ENCODE measurements around the gene FAM181A.

Gene FAM181A

GRCh38 chr14:93957333-93957710, 30.2 kb downstream of the FAM181A start:
- TF ChIP-seq CTCF (IDR thresholded peaks at IDR 0.05; ENCODE audit: low read depth, low read length, missing control alignments) = no peak
- no peak for DNase-seq
- Histone ChIP-seq H3K27ac (no peak overlapping the region), H3K4me3 (ENCODE audit: low read depth, low read length) (no peak overlapping the region), H3K27me3 (replicated peaks) (peaks cover 2% of the 10 kb centered on the region), H3K36me3 (replicated peaks) (no peaks in the 10 kb centered on the region)
- in situ Hi-C loops (cut with HindIII; ENCODE audit: low pct_ligation_motif_present, low sequenced_read_pairs) = no loop called here

- in situ Hi-C loops (cut with HindIII; ENCODE audit: low pct_ligation_motif_present, low sequenced_read_pairs) = no loop called here
- no peak for DNase-seq
- H3K27ac ChIP-seq = no peak overlapping the region
- no peak overlapping the region for H3K4me3 ChIP-seq (ENCODE audit: low read depth, low read length)
- peaks cover 2% of the 10 kb centered on the region for H3K27me3 ChIP-seq (replicated peaks)
- no peaks in the 10 kb centered on the region for H3K36me3 ChIP-seq (replicated peaks)
- TF ChIP-seq CTCF (IDR thresholded peaks at IDR 0.05; ENCODE audit: low read depth, low read length, missing control alignments) = no peak
Observed at GRCh38 chr14:93957751-93958566, 30.8 kb downstream of the FAM181A start.

GRCh38 chr14:93958567-93959238, 31.6 kb downstream of the FAM181A start:
- H3K27me3 ChIP-seq (replicated peaks) = no peaks in the 10 kb centered on the region
- no peak for DNase-seq
- no peaks in the 10 kb centered on the region for H3K36me3 ChIP-seq (replicated peaks)
- TF ChIP-seq CTCF (IDR thresholded peaks at IDR 0.05; ENCODE audit: low read depth, low read length, missing control alignments) = no peak
- in situ Hi-C loops (cut with HindIII; ENCODE audit: low pct_ligation_motif_present, low sequenced_read_pairs) = no loop called here
- no peak overlapping the region for H3K27ac ChIP-seq
- H3K4me3 ChIP-seq (ENCODE audit: low read depth, low read length) = no peak overlapping the region

- Histone ChIP-seq H3K36me3 (replicated peaks) (no peaks in the 10 kb centered on the region), H3K27me3 (replicated peaks) (no peaks in the 10 kb centered on the region), H3K4me3 (ENCODE audit: low read depth, low read length) (no peak overlapping the region), H3K27ac (no peak overlapping the region)
- in situ Hi-C loops (cut with HindIII; ENCODE audit: low pct_ligation_motif_present, low sequenced_read_pairs) = no loop called here
- peak; percentile 82 for DNase-seq
- no peak for TF ChIP-seq CTCF (IDR thresholded peaks at IDR 0.05; ENCODE audit: low read depth, low read length, missing control alignments)
Observed at GRCh38 chr14:93959239-93960107, 32.3 kb downstream of the FAM181A start.

GRCh38 chr14:93960108-93960475, 32.9 kb downstream of the FAM181A start:
- no peak overlapping the region for H3K4me3 ChIP-seq (ENCODE audit: low read depth, low read length)

More at GRCh38 chr14:93960108-93960475, 32.9 kb downstream of the FAM181A start:
- no peaks in the 10 kb centered on the region for H3K36me3 ChIP-seq (replicated peaks)
- no peaks in the 10 kb centered on the region for H3K27me3 ChIP-seq (replicated peaks)
- no peak for TF ChIP-seq CTCF (IDR thresholded peaks at IDR 0.05; ENCODE audit: low read depth, low read length, missing control alignments)
- H3K27ac ChIP-seq = no peak overlapping the region
- no peak for DNase-seq
- in situ Hi-C loops (cut with HindIII; ENCODE audit: low pct_ligation_motif_present, low sequenced_read_pairs) = no loop called here

Measured in brain microvascular endothelial cell (primary cell).